ENCODE results near the gene GLMP.

Gene GLMP

DNA sequence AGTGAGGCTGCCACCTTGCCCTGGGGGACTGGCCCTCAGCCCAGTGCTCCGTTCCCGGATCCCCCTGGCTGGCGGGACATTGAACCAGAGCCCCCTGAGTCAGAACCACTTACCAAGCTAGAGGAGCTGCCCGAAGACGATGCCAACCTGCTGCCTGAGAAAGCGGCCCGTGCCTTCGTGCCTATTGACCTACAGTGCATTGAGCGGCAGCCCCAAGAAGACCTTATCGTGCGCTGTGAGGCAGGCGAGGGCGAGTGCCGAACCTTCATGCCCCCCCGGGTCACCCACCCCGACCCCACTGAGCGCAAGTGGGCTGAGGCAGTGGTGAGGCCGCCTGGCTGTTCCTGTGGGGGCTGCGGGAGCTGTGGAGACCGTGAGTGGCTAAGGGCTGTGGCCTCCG lies 10.0 kb downstream of the GLMP start:
- DNase-seq = no peak

GRCh38 chr1:156284757-156285156 lies 10.7 kb downstream of the GLMP start:
- no peak for DNase-seq

DNA sequence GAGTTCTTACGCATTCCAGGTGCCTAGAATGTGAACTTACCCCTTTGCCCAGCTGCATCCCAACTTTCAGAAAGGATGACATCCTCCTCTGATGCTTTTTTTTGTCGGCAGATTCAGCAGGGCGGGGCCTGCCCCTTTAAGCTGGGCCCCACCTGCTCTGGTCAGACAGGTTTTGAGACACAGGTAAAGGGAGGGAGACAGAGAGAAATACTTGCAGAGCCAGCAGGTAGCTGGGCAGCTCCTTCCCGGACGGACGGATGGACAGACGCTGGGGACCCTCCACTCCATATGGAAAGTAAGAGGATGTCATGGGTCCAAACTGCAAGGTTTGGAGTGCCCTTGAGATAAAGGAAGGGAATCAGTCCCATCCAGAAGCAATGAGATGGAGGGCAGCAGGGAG lies 11.4 kb downstream of the GLMP start, which contains the start of gene TMEM79:
TSS of gene TMEM79 (plus strand) at position 214 of the 400 bp plus-strand sequence. CDS start 902 bp downstream, outside the sequence.
- DNase-seq = no peak

DNA sequence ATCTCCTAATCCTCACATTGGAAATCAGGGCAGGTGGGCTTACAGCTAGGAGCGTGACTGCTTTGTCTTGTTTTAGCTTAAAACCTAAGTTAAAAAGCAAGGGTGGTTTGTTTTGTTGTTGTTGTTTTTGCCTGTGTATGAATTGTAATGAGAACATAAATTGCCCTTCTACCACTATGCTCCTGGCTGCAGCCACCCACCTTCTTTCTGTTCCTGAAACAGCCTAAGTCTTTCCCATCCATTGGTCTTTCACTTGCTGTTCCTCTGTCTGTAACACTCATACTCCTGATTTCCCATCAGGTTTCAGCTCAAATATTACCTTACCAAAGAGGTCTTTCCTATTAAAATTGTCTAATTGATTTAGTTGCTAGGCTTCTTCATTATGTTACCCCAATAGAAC lies 12.0 kb downstream of the GLMP start:
- DNase-seq = no peak

GRCh38 chr1:156282479-156283222 lies 12.8 kb downstream of the GLMP start, which contains the start of gene SMG5:
TSS of gene SMG5 (minus strand) at chr1:156282825. CDS start at chr1:156282680, 145 bp downstream.
- peak; percentile 97 for DNase-seq

GRCh38 chr1:156281693-156282478 lies 13.6 kb downstream of the GLMP start:
- no peak for DNase-seq

GRCh38 chr1:156281281-156281680 lies 14.2 kb downstream of the GLMP start:
- DNase-seq = peak; percentile 12

GRCh38 chr1:156279837-156280236 lies 15.6 kb downstream of the GLMP start:
- no peak for DNase-seq

DNA sequence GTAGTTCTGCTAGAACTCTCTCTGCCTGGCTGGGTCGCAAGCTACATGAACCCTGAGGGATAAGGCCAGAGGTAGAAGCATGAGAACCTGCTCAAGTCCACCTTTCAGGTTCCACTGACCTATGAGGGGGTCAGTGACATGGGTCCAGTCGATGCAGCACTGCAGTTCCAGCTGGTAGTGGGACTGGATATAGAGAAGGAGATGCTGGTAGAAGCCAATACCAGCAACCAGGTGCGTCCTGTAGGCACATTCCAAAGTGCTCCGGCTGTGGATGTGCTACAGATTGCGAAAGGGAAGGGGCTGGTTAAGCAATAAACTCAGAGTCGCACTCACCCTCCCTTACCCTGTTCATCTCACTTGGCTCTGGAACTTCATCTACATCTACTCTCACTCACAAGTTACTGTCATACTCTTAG lies 18.5 kb downstream of the GLMP start:
- DNase-seq = no peak

GRCh38 chr1:156276532-156276931 lies 18.9 kb downstream of the GLMP start:
- no peak for DNase-seq

- no peak for DNase-seq
Observed at GRCh38 chr1:156270314-156270713, 25.2 kb downstream of the GLMP start.

- DNase-seq = no peak
Observed at GRCh38 chr1:156268336-156268735, 27.1 kb downstream of the GLMP start.

DNA sequence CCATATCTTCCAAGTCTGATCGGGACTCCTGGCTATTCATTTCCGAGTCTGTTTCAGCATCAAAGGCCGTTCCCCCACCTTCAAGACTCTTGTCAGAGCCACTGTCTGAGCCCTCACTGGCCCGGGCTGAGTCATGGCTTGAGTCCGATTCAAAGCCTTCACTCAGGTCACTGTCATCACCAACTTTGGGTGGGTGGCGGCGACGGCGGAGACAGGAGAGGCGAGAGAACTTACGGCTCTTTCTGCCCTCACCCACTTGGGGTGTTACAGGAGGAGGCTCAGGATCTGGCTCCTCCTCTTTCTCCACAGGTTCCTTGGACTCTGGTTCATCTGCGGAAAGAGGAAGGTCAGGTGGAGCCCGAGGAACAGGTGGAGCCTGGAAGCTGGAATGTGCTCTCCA lies 29.4 kb downstream of the GLMP start:
- DNase-seq = no peak

DNA sequence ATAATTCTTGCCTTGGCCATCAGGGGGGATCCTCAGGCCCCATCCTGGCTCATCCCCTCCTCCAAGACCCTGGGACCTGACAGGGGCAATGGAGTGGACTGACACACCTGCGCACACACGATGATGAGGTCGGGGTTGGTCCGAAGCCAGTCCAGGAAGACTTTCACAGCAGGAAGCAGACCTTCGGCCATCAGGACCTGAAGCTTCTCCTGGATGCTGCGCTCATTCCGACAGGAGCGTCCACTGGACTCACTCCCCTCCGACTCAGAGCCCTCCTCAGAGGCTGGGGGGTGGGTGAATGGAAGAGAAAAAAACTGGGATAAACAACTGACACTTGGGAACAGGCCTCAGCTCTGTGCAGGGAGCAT lies 32.2 kb downstream of the GLMP start:
- DNase-seq = no peak

DNA sequence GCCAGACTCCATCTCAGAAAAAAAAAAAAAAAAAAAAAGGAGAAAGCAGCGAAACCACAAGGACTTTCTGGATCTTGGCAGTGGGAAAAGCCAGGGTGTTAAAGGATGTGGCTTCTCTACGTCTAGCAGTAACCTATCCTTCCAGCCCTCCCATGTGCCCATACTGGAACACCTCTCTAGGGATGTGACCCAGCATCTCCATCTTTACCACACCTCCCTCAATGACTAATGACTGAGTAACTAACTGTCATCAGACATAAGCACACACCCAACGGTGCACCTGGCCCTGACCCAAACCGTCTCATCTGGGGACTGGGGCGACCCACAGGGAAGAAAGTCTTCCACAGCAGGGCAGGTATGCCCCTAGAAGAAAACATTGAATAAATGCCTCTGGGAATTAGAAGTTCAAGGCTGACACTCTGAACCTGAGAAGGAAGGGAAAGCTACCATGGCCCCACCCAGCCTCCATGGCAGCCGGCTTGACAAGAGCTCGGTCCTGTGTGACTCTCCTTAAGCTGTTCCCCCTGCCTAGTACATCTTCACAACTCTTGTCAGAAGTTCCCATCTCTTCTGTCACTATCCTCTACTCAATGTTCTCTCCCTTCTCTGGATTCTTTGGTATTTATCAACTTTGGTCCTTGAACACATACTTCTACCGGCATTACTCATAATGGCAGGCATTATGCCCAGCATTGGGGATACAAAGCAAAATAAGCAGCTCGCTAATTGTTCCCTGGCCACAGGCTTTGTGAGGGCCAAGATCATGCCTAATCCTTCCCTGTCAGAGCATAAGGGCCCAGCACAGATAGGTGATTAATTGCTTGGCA lies 32.8 kb downstream of the GLMP start:
- DNase-seq = no peak

DNA sequence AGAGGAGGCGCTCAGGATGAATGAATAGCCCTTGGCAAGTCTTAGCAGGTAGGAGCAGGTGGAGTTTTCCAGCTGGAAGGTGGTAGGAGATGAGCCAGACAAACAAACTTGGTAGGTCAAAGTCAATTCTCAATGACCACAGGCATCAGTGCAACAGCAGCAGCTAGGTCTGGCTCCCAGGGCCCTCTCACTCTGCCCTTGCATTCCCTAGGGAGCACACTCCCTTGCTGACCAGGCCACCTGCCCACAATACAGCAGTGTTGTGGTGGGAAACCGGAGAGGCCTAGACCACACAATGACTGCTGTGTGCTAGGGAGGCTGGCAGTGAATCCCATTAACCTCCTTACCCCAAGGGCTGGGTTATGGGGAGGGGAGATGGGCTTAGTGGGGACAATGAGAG lies 34.6 kb downstream of the GLMP start:
- no peak for DNase-seq

- no peak for DNase-seq
Observed at GRCh38 chr1:156259805-156260204, 35.7 kb downstream of the GLMP start.

DNA sequence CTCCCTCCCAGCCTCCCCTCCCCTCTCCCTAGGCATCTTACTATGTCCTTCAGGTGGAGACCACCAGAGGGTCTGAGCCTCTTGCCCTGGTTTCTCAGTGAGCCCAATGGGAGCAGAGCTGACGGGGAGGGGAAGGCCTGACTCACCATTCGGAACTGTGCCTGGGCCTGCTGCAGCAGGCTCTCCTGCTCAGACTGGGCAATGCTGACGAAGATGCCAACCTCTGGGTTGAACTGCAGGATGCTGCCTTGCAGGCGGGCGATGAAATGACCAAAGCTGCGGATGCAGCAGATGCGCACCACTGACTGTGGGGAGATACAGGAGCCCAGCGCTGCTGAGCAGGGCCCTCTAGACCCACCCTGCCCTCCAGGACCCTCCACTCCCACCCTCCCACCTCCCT lies 36.6 kb downstream of the GLMP start:
- no peak for DNase-seq

- DNase-seq = no peak
Observed at GRCh38 chr1:156257711-156258110, 37.8 kb downstream of the GLMP start.

DNA sequence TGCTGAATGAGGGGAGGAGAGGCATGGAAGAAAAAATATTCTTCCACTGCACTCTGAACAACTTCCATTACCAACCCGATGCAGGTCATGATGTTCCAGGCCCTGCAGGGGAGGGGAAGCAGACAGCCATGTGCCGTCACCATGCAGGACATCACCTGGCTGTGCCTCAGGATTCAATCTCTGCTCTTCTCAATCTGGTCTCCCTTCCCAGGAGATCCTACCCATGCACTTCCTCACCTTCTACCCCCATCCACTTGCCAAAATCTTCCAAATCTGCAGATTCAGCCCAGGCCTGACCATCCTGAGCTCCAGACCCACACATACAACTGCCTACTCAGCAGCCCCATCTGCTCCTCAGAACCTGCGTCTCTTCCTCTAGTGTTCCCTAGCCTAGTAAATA lies 41.8 kb downstream of the GLMP start:
- DNase-seq = no peak

- no peak for DNase-seq
Observed at GRCh38 chr1:156251527-156251926, 44.0 kb downstream of the GLMP start.

DNA sequence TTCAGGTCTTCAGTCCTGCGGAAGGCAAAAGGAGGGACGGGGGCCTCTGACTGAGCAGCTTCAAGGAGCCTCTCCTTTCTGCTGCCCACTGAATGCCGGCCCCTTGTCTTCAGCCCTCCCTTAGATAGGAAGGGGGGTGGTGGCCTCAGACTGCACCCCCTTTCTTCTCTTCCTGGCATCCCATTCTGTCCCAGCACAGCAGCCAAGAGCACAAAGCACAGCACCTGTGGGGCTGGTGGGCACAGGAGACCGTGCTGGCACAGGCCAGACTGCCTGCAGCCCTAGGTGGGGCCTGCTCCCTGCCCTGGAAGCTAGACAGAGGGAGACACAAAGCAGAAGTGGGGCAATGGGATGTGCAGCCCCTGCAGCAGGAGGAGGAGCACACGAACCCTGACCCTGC lies 45.9 kb downstream of the GLMP start:
- no peak for DNase-seq

GRCh38 chr1:156248323-156248683 lies 47.2 kb downstream of the GLMP start:
- DNase-seq = no peak
